Nephron progenitor cell (in vitro differentiated cells): ENCODE results near the gene VWDE.

Source experiments
- DNase-seq: peaks from one replicate; pipeline ENCODE4 v3.0.0; 2021
- H3K27ac Mint-ChIP-seq: 2 replicates; pipeline ENCODE4 v1.8.0; 2021; ENCODE audit warnings: mild to moderate bottlenecking, moderate library complexity, mixed read lengths
- H3K27me3 Mint-ChIP-seq: 2 replicates; pipeline ENCODE4 v1.8.0; 2021; ENCODE audit warnings: mild to moderate bottlenecking, low read depth, mixed read lengths; ENCODE audit not compliant: poor library complexity
- H3K36me3 Mint-ChIP-seq: 2 replicates; pipeline ENCODE4 v1.8.0; 2021; ENCODE audit warnings: low read depth, mixed read lengths
- H3K4me1 Mint-ChIP-seq: 2 replicates; pipeline ENCODE4 v1.8.0; 2021; ENCODE audit warnings: mixed read lengths
- H3K4me3 Mint-ChIP-seq: 2 replicates; pipeline ENCODE4 v1.8.0; 2021; ENCODE audit warnings: mild to moderate bottlenecking, moderate library complexity, mixed read lengths
- H3K9me3 Mint-ChIP-seq: 2 replicates; pipeline ENCODE4 v1.8.0; 2021; ENCODE audit warnings: mild to moderate bottlenecking, moderate library complexity, mixed read lengths
- CTCF ChIP-seq: fragments of 200-600 bp; sonication (generic); IDR thresholded peaks from 2 replicates; pipeline ENCODE4 v1.5.0; 2021; ENCODE audit warnings: antibody characterized with exemption

Gene VWDE

GRCh38 chr7:12320241-12320986 lies 83.3 kb downstream of the VWDE start:
- Mint-ChIP-seq H3K36me3 (no peaks in the 10 kb centered on the region), H3K9me3 (no peaks in the 10 kb centered on the region), H3K4me1 (peaks cover 20% of the 10 kb centered on the region), H3K4me3 (no peak overlapping the region), H3K27me3 (peaks cover under 1% of the 10 kb centered on the region), H3K27ac (no peak overlapping the region)
- DNase-seq: no peak
- TF ChIP-seq CTCF: no peak

- Mint-ChIP-seq H3K9me3 (no peaks in the 10 kb centered on the region), H3K27me3 (no peaks in the 10 kb centered on the region), H3K4me1 (peaks cover 20% of the 10 kb centered on the region), H3K27ac (no peak overlapping the region), H3K4me3 (no peak overlapping the region), H3K36me3 (no peaks in the 10 kb centered on the region)
- no peak for TF ChIP-seq CTCF
- DNase-seq: no peak
Observed at GRCh38 chr7:12317675-12318074, 86.0 kb downstream of the VWDE start.

GRCh38 chr7:12316925-12317324 lies 86.7 kb downstream of the VWDE start:
- no peak overlapping the region for H3K27ac Mint-ChIP-seq
- H3K27me3 Mint-ChIP-seq: no peaks in the 10 kb centered on the region
- no peak overlapping the region for H3K4me3 Mint-ChIP-seq

GRCh38 chr7:12315049-12315448 lies 88.6 kb downstream of the VWDE start:
- Mint-ChIP-seq H3K27me3 (no peaks in the 10 kb centered on the region), H3K4me1 (peaks cover 9% of the 10 kb centered on the region), H3K27ac (no peak overlapping the region), H3K9me3 (no peaks in the 10 kb centered on the region), H3K4me3 (no peak overlapping the region), H3K36me3 (no peaks in the 10 kb centered on the region)
- no peak for TF ChIP-seq CTCF
- DNase-seq: no peak

More at GRCh38 chr7:12316925-12317324, 86.7 kb downstream of the VWDE start:
- Mint-ChIP-seq H3K4me1 (peaks cover 20% of the 10 kb centered on the region), H3K9me3 (no peaks in the 10 kb centered on the region), H3K36me3 (no peaks in the 10 kb centered on the region)
- no peak for DNase-seq
- no peak for TF ChIP-seq CTCF

- no peak for DNase-seq
- Mint-ChIP-seq H3K4me1 (peaks cover 7% of the 10 kb centered on the region), H3K27me3 (no peaks in the 10 kb centered on the region)
Observed at GRCh38 chr7:12314199-12314598, 89.5 kb downstream of the VWDE start.

More at GRCh38 chr7:12314199-12314598, 89.5 kb downstream of the VWDE start:
- no peak for TF ChIP-seq CTCF
- Mint-ChIP-seq H3K36me3 (no peaks in the 10 kb centered on the region), H3K4me3 (no peak overlapping the region), H3K9me3 (no peaks in the 10 kb centered on the region), H3K27ac (no peak overlapping the region)
